SK-N-SH treated with all-trans-retinoic acid at 6 μM for 48 hours (cell line): Measurements from ENCODE around the gene ZKSCAN4.

Experiments
- CREB5 ChIP-seq: fragments of 250-450 bp; sonication (Bioruptor Pico); IDR thresholded peaks from 2 replicates; pipeline ENCODE4 v1.5.1; 2020; ENCODE audit warnings: low read depth, mild to moderate bottlenecking, moderate library complexity
- ZFP30 ChIP-seq: fragments of 450-650 bp; formaldehyde crosslinking; IDR thresholded peaks from 2 replicates; pipeline ENCODE4 v1.5.0; 2022; ENCODE audit warnings: mild to moderate bottlenecking, moderate library complexity

- TF ChIP-seq CREB5: no peak
- TF ChIP-seq ZFP30 (CRISPR knock-in tag): no peak
These were observed 43.3 kb upstream of the ZKSCAN4 start for GRCh38 chr6:28295326-28295725.
